Measurements from ENCODE around the gene EEF1A1.
"Not testable (repeated sequence)": the region's sequence is repeated elsewhere in the genome, so short reads cannot be mapped to it uniquely, and the experiment has no call there.

The EEF1A1 gene

DNA sequence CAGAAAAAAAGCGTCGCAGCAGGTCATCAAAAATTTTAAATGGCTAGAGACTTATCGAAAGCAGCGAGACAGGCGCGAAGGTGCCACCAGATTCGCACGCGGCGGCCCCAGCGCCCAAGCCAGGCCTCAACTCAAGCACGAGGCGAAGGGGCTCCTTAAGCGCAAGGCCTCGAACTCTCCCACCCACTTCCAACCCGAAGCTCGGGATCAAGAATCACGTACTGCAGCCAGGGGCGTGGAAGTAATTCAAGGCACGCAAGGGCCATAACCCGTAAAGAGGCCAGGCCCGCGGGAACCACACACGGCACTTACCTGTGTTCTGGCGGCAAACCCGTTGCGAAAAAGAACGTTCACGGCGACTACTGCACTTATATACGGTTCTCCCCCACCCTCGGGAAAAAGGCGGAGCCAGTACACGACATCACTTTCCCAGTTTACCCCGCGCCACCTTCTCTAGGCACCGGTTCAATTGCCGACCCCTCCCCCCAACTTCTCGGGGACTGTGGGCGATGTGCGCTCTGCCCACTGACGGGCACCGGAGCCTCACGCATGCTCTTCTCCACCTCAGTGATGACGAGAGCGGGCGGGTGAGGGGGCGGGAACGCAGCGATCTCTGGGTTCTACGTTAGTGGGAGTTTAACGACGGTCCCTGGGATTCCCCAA, at the start of gene EEF1A1:
EEF1A1 (minus strand) TSS at position 345 of the 663 bp plus-strand sequence. CDS start 1,006 bp downstream, outside the sequence.
- DNase-seq (ENCODE audit: low spot score) = peak; percentile 99

- no peak for DNase-seq (ENCODE audit: low spot score)
Measured at GRCh38 chr6:73569121-73569520, 48.3 kb upstream of the EEF1A1 start.

- DNase-seq (ENCODE audit: low spot score) = peak; percentile 80
Measured at GRCh38 chr6:73566954-73567591, 46.2 kb upstream of the EEF1A1 start.

DNA sequence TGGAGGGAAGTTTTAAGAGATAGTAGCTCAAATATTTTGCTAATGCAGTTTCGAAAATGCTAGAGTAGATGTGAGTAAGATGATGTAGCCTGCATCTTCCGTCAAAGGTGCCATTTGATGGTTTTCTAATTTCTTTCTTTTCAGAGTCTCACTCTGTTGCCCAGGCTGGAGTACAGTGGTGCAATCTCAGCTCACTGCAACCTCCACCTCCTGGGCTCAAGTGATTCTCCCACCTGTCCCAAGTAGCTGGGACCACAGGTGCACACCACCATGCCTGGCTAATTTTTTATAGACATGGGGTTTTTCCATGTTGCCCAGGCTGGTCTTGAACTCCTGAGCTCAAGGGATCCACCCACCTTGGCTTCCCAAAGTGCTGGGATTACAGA, 45.6 kb upstream of the EEF1A1 start:
- not testable (repeated sequence) for DNase-seq (ENCODE audit: low spot score)

DNA sequence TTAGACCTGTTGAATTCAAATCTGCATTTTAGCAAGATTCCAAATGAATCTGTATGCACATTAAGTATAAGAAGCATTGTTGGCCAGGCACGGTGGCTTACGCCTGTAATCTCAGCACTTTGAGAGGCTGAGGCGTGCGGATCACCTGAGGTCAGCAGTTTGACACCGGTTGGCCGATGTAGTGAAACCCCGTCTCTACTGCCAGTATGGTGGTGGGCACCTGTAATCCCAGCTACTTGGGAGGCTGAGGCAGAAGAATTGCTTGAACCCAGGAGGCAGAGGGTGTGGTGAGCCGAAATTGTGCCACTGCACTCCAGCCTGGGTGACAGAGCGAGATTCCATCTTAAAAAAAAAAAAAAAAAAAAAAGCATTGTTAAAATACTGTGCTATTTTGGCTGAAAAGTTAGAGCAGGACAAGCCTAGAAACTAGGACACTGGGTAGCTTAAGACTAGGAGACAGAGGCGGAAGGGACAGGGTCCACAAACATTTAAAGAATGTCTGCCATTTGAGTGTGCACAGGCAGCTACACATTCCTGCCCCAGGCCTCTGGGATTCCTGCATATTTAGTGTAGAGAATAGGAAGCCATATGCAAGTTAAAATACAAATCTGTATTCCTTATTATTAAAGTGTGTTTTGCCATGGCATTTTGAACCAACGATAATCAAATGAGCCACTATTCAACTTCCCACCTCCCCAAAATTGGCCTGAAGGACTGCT, 45.1 kb upstream of the EEF1A1 start:
- no peak for DNase-seq (ENCODE audit: low spot score)

DNA sequence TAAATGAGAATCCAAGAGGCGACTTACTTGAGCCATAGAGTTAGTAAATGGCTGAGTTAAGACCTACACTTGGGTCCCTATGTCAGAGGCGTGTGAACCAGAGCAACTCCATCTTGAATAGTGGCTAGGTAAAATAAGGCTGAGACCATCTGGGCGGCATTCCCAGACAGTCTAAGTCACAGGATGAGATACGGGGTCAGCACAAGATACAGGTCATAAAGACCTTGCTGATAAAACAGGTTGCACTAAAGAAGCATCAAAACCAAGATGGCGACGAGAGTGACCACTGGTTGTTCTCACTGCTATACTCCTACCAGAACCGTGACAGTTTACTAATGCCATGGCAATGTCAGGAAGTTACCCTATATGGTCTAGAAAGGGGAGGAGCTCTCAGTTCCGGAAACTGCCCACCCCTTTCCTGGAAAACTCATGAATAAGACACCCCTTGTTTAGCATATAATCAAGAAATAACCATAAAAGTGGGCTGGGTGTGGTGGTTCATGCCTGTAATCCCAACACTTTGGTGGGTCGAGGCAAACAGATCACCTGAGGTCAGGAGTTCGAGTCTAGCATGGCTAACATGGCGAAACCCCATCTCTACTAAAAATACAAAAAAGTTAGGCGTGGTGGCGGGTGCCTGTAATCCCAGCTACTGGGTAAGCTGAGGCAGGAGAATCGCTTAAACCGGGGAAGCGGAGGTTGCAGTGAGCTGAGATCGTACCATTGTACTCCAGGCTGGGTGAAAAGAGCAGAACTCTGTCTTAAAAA, 43.9 kb upstream of the EEF1A1 start:
- DNase-seq (ENCODE audit: low spot score) = no peak

GRCh38 chr6:73562558-73562957, 41.7 kb upstream of the EEF1A1 start:
- DNase-seq (ENCODE audit: low spot score) = no peak

- DNase-seq (ENCODE audit: low spot score) = no peak
Measured at GRCh38 chr6:73560853-73561407, 40.1 kb upstream of the EEF1A1 start.

DNA sequence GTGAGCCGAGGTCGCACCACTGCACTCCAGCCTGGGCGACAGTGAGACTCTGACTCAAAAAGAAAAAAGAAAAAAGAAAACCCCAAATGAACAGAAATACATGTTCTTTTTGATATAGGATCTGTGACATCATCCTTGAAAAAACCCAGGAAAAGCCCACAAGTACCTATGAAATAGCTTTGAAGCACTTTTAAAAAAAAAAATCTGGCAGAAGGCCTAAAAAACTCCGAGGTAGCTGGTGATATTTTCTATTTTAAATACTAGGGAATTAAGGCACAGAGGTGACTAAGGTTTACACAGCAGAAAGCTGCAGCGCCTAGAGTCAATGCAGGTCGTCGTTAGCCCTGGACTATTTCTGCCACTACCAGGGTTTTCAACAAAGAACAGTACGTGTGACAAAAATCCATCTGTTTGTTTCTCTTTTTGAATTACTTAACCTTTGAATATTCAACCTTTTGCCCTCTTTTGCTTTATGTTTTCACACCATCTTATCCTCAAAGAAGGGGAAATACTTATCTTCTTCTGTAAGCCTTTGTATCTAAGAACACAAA, 39.4 kb upstream of the EEF1A1 start:
- DNase-seq (ENCODE audit: low spot score) = no peak

GRCh38 chr6:73559399-73559794, 38.6 kb upstream of the EEF1A1 start:
- not testable (repeated sequence) for DNase-seq (ENCODE audit: low spot score)

GRCh38 chr6:73558624-73559398, 38.0 kb upstream of the EEF1A1 start:
- DNase-seq (ENCODE audit: low spot score) = no peak

DNA sequence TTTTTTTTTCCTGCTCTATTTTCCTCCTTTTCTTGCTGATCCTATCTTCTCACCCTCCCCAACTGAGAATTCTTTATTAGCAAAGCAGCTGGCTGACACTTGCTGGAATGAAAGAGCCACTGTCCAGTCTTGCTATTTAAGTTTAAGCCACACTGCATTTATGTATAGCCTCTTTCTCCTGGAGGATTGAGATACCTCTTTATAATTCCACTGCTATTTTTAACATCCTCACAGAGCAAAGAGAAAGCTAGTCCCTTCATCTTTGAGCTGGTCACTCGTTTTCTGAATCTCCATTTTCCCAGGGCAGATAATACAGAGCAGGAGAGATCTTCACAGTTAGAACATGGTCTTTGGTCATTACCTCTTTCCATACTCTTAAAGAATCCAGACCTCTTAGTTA, 36.0 kb upstream of the EEF1A1 start:
- DNase-seq (ENCODE audit: low spot score) = no peak

DNA sequence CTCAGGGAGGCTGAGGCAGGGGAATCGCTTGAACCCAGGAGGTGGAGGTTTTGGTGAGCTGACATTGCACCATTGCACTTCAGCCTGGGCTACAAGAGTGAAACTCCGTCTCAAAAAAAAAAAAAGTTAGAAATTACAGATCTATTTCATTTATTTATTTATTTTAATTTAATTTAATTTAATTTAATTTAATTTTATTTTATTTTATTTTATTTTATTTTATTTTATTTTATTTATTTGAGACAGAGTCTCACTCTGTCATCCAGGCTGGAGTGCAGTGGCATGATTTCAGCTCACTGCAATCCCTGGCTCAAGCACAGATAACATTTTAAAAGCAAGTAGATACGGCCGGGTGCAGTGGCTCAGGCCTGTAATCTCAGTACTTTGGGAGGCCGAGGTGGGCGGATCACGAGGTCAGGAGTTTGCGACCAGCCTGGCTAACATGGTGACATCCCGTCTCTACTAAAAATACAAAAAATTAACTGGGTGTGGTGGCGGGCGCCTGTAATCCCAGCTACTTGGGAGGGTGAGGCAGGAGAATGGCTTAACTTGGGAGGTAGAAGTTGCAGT, 34.6 kb upstream of the EEF1A1 start:
- DNase-seq (ENCODE audit: low spot score) = not testable (repeated sequence)

DNA sequence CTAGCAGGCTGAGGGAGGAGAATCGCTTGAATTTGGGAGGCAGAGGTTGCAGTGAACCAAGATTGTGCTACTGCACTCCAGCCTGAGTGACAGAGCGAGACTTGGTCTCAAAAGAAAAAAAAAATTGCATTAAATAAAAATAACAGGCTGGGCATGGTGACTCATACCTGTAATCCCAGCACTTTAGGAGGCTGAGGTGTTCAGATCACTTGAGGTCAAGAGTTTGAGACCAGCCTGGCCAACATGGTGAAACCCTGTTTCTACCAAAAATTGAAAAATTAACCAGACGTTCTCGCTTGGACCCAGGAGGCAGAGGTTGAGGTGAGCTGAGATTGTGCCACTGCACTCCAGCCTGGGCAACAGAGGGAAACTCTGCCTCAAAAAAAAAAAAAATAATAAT, 30.3 kb upstream of the EEF1A1 start:
- DNase-seq (ENCODE audit: low spot score) = not testable (repeated sequence)

DNA sequence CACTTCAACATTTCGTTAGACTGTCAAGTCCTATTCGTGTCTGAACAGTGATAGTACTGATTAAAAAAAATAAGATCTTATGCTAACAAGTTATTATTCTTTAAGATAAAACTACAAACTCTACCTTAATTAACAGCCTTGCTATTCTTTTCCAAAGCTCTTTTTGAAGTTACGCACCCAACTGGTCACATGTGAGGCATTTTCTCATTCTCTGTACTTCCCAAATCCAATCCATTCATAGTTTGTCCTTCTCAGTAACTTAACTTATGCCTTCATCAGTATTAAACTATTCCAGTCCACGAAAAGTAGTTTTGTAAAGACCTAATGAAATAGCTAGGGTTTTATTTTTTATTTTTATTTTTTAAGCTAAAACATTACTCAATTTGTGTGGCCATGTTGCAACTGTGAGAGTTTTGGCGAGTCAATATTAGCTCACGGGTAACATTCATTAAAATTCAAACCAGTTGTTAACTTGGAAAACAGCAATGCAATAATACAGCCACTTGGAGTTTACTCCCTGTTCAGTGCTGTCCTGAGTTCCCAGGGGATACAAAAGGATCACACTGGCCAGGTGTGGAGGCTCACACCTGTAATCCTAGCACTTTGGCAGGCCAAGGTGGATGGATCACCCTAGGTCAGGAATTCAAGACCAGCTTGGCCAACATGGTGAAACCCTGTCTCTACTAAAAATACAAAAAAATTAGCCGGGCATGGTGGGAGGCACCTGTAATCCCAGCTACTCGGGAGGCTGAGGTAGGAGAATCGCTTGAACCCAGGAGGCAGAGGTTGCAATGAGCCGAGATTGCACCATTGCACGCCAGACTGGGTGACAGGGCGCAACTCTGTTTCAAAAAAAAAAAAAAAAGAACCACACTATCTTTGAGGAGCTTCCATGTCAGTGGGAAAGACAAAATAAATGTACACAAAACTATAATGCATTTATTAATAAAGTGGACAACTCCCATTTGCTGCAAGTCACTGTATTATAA, 27.9 kb upstream of the EEF1A1 start:
- DNase-seq (ENCODE audit: low spot score) = no peak

DNA sequence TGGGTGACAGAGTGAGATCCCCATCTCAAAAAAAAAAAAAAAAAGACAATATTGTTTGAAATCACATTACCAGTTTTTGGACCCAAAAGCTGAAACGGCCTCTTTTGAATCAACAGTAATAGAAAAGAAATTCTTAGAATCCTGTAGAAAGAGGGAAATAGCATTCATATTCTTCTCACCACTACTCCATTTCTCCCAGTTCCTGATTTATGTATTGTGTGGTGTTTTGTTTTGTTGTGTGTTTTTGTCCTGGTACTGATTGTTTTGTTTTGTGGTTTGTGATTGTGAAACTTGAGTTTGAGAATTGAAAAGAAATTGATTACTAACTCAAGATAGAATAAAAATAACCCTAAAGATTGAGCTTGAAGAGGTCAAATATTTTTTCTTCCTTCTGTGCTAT, 26.2 kb upstream of the EEF1A1 start:
- DNase-seq (ENCODE audit: low spot score) = no peak

GRCh38 chr6:73542891-73543290, 22.1 kb upstream of the EEF1A1 start:
- no peak for DNase-seq (ENCODE audit: low spot score)

DNA sequence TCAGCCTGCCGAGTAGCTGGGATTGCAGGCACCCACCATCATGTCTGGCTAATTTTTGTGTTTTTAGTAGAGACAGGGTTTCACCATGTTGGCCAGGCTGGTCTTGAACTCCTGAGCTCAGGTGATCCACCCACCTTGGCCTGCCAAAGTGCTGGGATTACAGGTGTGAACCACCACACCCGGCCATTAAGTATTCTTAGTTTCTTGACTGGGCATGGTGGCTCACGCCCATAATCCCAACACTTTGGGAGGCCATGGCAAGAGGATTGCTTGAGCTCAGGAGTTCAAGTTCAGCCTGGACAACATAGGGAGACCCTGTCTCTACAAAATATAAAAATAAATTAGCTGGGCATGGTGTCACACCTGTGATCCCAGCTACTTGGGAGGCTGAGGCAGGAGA, 21.6 kb upstream of the EEF1A1 start:
- not testable (repeated sequence) for DNase-seq (ENCODE audit: low spot score)

GRCh38 chr6:73538116-73538779, 17.4 kb upstream of the EEF1A1 start:
- DNase-seq (ENCODE audit: low spot score) = no peak

Measured in RKO (cell line).